Thymus (tissue), 11 donors: Measurements from ENCODE around the gene WDR74. TPM values are rescaled to one million over a fixed set of nuclear protein-coding genes. Genes with fewer than 3 reads are reported as not detected.

Experiments used
- DNase-seq, 9 donors: peaks; one replicate each; pipeline ENCODE4 v3.0.0-alpha.2; 2013; ENCODE audit warnings: low spot score in 9 of 9, low read depth in 6 of 9, missing footprints in 1 of 9
- H3K27ac ChIP-seq, 2 donors: one replicate each; pipeline ENCODE4 v1.5.1; 2013; ENCODE audit warnings: control low read depth in 1 of 2, low read depth in 1 of 2, low read length in 1 of 2, mild to moderate bottlenecking in 1 of 2, moderate library complexity in 1 of 2
- H3K27me3 ChIP-seq, 2 donors: one replicate each; pipeline ENCODE4 v1.5.1; 2013; ENCODE audit warnings: low read length in 1 of 2; ENCODE audit not compliant: control insufficient read depth in 2 of 2, insufficient read depth in 1 of 2
- H3K36me3 ChIP-seq, 2 donors: one replicate each; pipeline ENCODE4 v1.5.1; 2013; ENCODE audit warnings: low read length in 1 of 2, mild to moderate bottlenecking in 1 of 2, moderate library complexity in 1 of 2; ENCODE audit not compliant: control insufficient read depth in 2 of 2, insufficient read depth in 2 of 2
- H3K4me1 ChIP-seq, 2 donors: one replicate each; pipeline ENCODE4 v1.5.1; 2013; ENCODE audit warnings: low read length in 2 of 2; ENCODE audit not compliant: control insufficient read depth in 2 of 2, insufficient read depth in 2 of 2
- H3K4me3 ChIP-seq, 2 donors: one replicate each; pipeline ENCODE4 v1.5.1; 2013; ENCODE audit warnings: low read length in 2 of 2, control low read depth in 1 of 2, mild to moderate bottlenecking in 1 of 2
- H3K9me3 ChIP-seq, 2 donors: one replicate each; pipeline ENCODE4 v1.5.1; 2013; ENCODE audit warnings: low read length in 1 of 2, mild to moderate bottlenecking in 1 of 2; ENCODE audit not compliant: control insufficient read depth in 2 of 2, insufficient read depth in 1 of 2
- WGBS: extraction: QIAGEN DNeasy Blood & Tissue Kit; methylation state at CpG from one replicate; pipeline ENCODE4 v1.1.7; 2013; 5-methylcytosine and 5-hydroxymethylcytosine counted together
- polyA plus RNA-seq: library from polyadenylated mRNA; stranded (reverse); fragments of 200-250 nt; gene quantifications from one replicate; pipeline ENCODE4 v1.2.3, GENCODE V29; 2013
- total RNA-seq: library from RNA; stranded (reverse); fragments of 120-200 nt; gene quantifications from one replicate; pipeline ENCODE4 v1.2.4, GENCODE V29; 2013
- donor health status: healthy.

The WDR74 gene
- total and polyA plus RNA-seq, 2 donors = 57.2 to 71.2 TPM

GRCh38 chr11:62881579-62882430 lies 42.4 kb upstream of the WDR74 start:
- H3K9me3 ChIP-seq = no peaks in the 10 kb centered on the region
- H3K4me1 ChIP-seq = peaks cover 17 to 34% of the 10 kb centered on the region in 2 donors
- no peaks in the 10 kb centered on the region for H3K27me3 ChIP-seq
- DNase-seq = peak; percentile 71 to 95 (median 89)
- WGBS = 9% methylated on average over 21 of the region's 21 CpGs
- peak overlapping the region; percentile 89 to 96 for H3K4me3 ChIP-seq
- peaks cover 41 to 49% of the 10 kb centered on the region in 2 donors for H3K36me3 ChIP-seq
- peak overlapping the region; percentile 99 for H3K27ac ChIP-seq

GRCh38 chr11:62880803-62881578 lies 41.6 kb upstream of the WDR74 start, which contains the start of gene SLC3A2:
Gene SLC3A2, plus strand, starts transcription at chr11:62880896. Its CDS starts 128 bp downstream, at chr11:62881024.
- Histone ChIP-seq H3K9me3 (no peaks in the 10 kb centered on the region), H3K4me3 (peak within 1 kb of the TSS; percentile 89 to 96), H3K4me1 (peaks cover 17 to 34% of the 10 kb centered on the region in 2 donors), H3K27me3 (no peaks in the 10 kb centered on the region), H3K27ac (peak within 1 kb of the TSS; percentile 99), H3K36me3 (peaks cover 32 to 41% of the 10 kb centered on the region in 2 donors)
- peak; percentile 72 to 94 (median 84) for DNase-seq
- under 1% methylated on average over 69 of the region's 69 CpGs for WGBS

- WGBS = 2% methylated on average over 16 of the region's 16 CpGs
- Histone ChIP-seq H3K4me1 (peaks cover 17 to 34% of the 10 kb centered on the region in 2 donors), H3K27me3 (no peaks in the 10 kb centered on the region), H3K27ac (peak overlapping the region; percentile 99), H3K9me3 (no peaks in the 10 kb centered on the region), H3K36me3 (peaks cover 26 to 35% of the 10 kb centered on the region in 2 donors), H3K4me3 (peak overlapping the region; percentile 89 to 96)
- peak in 2 of 9 donors; percentile 3 to 17 for DNase-seq
Measured at GRCh38 chr11:62880231-62880802, 40.9 kb upstream of the WDR74 start.

GRCh38 chr11:62879235-62879978 lies 40.0 kb upstream of the WDR74 start:
- 92% methylated on average over 7 of the region's 7 CpGs for WGBS
- peaks cover 17 to 28% of the 10 kb centered on the region in 2 donors for H3K36me3 ChIP-seq
- no peak overlapping the region for H3K4me3 ChIP-seq
- peak overlapping the region; percentile 99 for H3K27ac ChIP-seq
- peaks cover 17 to 34% of the 10 kb centered on the region in 2 donors for H3K4me1 ChIP-seq
- no peaks in the 10 kb centered on the region for H3K9me3 ChIP-seq
- H3K27me3 ChIP-seq = no peaks in the 10 kb centered on the region
- DNase-seq = no peak

GRCh38 chr11:62876712-62877111 lies 37.3 kb upstream of the WDR74 start:
- 94% methylated on average over 6 of the region's 6 CpGs for WGBS
- Histone ChIP-seq H3K27ac (no peak overlapping the region), H3K9me3 (no peaks in the 10 kb centered on the region), H3K36me3 (peaks cover 0 to 14% of the 10 kb centered on the region in 2 donors), H3K4me1 (peaks cover 11 to 15% of the 10 kb centered on the region in 2 donors), H3K27me3 (no peaks in the 10 kb centered on the region), H3K4me3 (no peak overlapping the region)
- DNase-seq = no peak

GRCh38 chr11:62875698-62876478 lies 36.5 kb upstream of the WDR74 start:
- H3K27ac ChIP-seq = no peak overlapping the region
- no peak for DNase-seq
- no peaks in the 10 kb centered on the region for H3K9me3 ChIP-seq
- no peak overlapping the region for H3K4me3 ChIP-seq
- WGBS = 97% methylated on average over 7 of the region's 7 CpGs
- peaks cover 10 to 13% of the 10 kb centered on the region in 2 donors for H3K4me1 ChIP-seq
- peaks cover 0 to 14% of the 10 kb centered on the region in 2 donors for H3K36me3 ChIP-seq
- no peaks in the 10 kb centered on the region for H3K27me3 ChIP-seq

- no peaks in the 10 kb centered on the region for H3K9me3 ChIP-seq
- H3K4me1 ChIP-seq = peaks cover 3 to 5% of the 10 kb centered on the region in 2 donors
- WGBS = 98% methylated on average over 7 of the region's 7 CpGs
- no peak overlapping the region for H3K27ac ChIP-seq
- H3K27me3 ChIP-seq = no peaks in the 10 kb centered on the region
- no peak for DNase-seq
- peaks cover 0 to 14% of the 10 kb centered on the region in 2 donors for H3K36me3 ChIP-seq
- H3K4me3 ChIP-seq = no peak overlapping the region
Measured at GRCh38 chr11:62874851-62875250, 35.5 kb upstream of the WDR74 start.

- Histone ChIP-seq H3K36me3 (peaks cover 0 to 2% of the 10 kb centered on the region in 2 donors), H3K27ac (no peak overlapping the region), H3K4me3 (no peak overlapping the region), H3K9me3 (no peaks in the 10 kb centered on the region), H3K27me3 (no peaks in the 10 kb centered on the region), H3K4me1 (peaks cover 0 to 8% of the 10 kb centered on the region in 2 donors)
- WGBS = 97% methylated on average over 6 of the region's 6 CpGs
- no peak for DNase-seq
Measured at GRCh38 chr11:62865635-62866034, 26.2 kb upstream of the WDR74 start.
